Nucleus accumbens (tissue), 56 donors: Measurements from ENCODE around the gene PTPN9.

Experiments used
- DNase-seq, 56 donors: peaks; one replicate each; lab custom pipeline; 2025; lab: John Stamatoyannopoulos, UW

Gene PTPN9

DNA sequence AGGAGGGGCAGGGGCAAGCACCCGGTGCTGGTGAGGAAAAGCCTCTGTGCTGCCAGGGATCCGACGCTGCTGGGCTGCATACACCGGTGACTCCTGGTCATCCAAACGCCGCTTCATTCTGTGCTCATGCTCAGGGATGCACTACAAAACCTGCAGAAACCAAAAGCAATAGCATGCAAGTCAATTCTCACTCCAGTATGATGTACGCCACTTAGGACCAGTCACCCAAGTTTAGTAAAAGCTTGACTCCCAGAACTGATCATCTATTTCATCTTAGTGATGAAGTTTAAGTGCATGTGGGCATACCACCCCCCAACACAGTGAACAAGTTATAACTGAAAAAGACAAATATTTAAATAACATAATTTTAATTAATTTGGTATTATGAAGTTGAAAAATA lies 148.9 kb downstream of the PTPN9 start:
- DNase-seq, result no peak

DNA sequence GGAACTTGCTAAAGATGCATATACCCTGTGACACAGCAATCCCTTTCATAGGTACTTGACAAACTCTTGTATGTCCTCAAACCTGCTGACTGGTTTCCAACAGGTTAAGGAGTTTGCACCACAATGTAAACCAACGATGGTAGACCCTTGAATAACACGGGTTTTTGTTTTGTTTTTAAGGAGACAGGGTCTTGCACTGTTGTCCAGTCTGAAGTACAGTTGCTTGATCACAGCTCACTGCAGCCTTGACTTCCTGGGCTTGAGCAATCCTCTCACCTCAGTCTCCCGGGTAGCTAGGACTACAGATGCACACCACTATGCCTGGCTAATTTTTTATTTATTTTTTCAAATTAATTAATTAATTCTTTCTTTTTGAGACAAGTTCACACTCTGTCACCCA lies 151.0 kb downstream of the PTPN9 start:
- no peak for DNase-seq

- DNase-seq, result no peak
Measured at GRCh38 chr15:75425966-75426500, 153.1 kb downstream of the PTPN9 start.

- no peak for DNase-seq
Measured at GRCh38 chr15:75422554-75422953, 156.6 kb downstream of the PTPN9 start.

DNA sequence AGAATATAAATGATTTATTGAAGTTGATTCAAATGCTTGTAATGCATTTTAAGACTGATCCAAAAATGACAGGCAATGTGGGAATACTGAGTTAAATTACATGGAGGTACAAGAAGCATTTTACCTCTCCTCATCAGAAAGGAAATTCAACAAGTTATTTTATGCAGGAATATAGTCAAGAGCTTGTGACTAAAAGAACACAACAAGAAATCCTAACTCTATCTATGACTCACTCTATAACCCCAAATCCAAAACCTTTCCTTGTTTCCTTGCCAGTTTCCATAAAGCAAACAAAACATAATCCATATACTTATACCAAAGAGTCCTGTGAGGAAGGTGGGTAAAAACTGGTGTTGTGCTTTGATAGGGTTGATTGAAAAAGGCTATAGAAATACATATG lies 158.4 kb downstream of the PTPN9 start:
- no peak for DNase-seq

GRCh38 chr15:75416584-75416983 lies 162.5 kb downstream of the PTPN9 start:
- DNase-seq, result no peak
